ENCODE data around the gene SNPH. TPM values are rescaled to one million over a fixed set of nuclear protein-coding genes. Genes with fewer than 3 reads are reported as not detected.

The SNPH gene
- total RNA-seq, 1 donor from 2014 or later, result 0.43 TPM

DNA sequence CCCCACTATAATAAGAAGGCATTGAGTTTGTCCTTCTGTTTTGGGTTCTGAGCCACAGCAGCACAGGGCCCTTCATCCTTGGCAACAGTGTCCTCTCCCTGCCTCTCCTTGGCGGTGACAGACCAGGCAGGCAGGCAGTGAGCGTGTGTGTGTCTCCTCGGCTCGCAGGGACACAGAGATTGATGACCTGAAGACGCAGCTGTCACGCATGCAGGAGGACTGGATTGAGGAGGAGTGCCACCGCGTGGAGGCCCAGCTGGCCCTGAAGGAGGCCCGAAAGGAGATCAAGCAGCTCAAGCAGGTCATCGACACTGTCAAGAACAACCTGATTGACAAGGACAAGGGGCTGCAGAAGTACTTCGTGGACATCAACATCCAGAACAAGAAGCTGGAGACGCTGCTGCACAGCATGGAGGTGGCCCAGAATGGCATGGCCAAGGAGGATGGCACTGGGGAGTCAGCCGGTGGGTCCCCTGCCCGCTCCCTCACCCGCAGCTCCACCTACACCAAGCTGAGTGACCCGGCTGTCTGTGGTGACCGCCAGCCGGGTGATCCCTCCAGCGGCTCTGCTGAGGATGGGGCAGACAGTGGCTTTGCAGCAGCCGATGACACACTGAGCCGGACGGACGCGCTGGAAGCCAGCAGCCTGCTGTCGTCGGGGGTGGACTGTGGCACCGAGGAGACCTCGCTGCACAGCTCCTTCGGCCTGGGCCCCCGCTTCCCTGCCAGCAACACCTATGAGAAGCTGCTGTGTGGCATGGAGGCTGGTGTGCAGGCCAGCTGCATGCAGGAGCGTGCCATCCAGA is 38.8 kb downstream of the SNPH start:
- H3F3A ChIP-seq (ENCODE audit: low read depth), result no peaks in the 10 kb centered on the region
- TF ChIP-seq EZH2phosphoT487 (IDR thresholded peaks at IDR 0.05), result no peak
- no peak for TF ChIP-seq EZH2 (IDR thresholded peaks at IDR 0.05)
- TF ChIP-seq, protein P1, sequence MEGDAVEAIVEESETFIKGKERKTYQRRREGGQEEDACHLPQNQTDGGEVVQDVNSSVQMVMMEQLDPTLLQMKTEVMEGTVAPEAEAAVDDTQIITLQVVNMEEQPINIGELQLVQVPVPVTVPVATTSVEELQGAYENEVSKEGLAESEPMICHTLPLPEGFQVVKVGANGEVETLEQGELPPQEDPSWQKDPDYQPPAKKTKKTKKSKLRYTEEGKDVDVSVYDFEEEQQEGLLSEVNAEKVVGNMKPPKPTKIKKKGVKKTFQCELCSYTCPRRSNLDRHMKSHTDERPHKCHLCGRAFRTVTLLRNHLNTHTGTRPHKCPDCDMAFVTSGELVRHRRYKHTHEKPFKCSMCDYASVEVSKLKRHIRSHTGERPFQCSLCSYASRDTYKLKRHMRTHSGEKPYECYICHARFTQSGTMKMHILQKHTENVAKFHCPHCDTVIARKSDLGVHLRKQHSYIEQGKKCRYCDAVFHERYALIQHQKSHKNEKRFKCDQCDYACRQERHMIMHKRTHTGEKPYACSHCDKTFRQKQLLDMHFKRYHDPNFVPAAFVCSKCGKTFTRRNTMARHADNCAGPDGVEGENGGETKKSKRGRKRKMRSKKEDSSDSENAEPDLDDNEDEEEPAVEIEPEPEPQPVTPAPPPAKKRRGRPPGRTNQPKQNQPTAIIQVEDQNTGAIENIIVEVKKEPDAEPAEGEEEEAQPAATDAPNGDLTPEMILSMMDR (IDR thresholded peaks at IDR 0.05), result no peak

DNA sequence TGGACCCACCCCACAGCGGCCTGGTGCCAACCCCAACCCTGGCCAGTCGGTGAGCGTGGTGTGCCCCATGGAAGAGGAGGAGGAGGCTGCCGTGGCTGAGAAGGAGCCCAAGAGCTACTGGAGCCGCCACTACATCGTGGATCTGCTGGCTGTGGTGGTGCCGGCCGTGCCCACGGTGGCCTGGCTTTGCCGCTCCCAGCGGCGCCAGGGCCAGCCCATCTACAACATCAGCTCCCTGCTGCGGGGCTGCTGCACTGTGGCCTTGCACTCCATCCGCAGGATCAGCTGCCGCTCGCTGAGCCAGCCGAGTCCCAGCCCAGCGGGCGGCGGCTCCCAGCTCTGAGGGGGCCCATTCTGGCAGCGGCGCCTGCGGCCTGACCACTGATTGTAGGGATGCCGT is 39.6 kb downstream of the SNPH start:
- TF ChIP-seq, protein P1 (IDR thresholded peaks at IDR 0.05), result no peak
- no peak for TF ChIP-seq EZH2phosphoT487 (IDR thresholded peaks at IDR 0.05)
- TF ChIP-seq EZH2 (IDR thresholded peaks at IDR 0.05), result no peak
- no peaks in the 10 kb centered on the region for H3K36me3 Mint-ChIP-seq
- no peaks in the 10 kb centered on the region for H4K20me1 ChIP-seq (ENCODE audit: low read depth)
- H3K27me3 ChIP-seq, result no peaks in the 10 kb centered on the region
- no peak overlapping the region for H3K4me3 ChIP-seq
- H3K9ac ChIP-seq, result no peak overlapping the region
- no peak overlapping the region for H3K27ac Mint-ChIP-seq
- H3K4me3 Mint-ChIP-seq, result no peak overlapping the region
- no peak overlapping the region for H3K4me2 ChIP-seq
- no peaks in the 10 kb centered on the region for H3F3A ChIP-seq (ENCODE audit: low read depth)
- H3K4me1 Mint-ChIP-seq, result peaks cover 20% of the 10 kb centered on the region
- no peaks in the 10 kb centered on the region for H3K9me3 ChIP-seq (ENCODE audit: low read depth)
- no peak overlapping the region for H2AFZ ChIP-seq (replicated peaks)
- H3K79me2 ChIP-seq (ENCODE audit: low read depth), result no peaks in the 10 kb centered on the region
- no peaks in the 10 kb centered on the region for H3K9me3 Mint-ChIP-seq
- no peaks in the 10 kb centered on the region for H3K27me3 Mint-ChIP-seq (ENCODE audit: insufficient read depth, low read depth)
- peaks cover 15% of the 10 kb centered on the region for H3K4me1 ChIP-seq
- no peak overlapping the region for H3K27ac ChIP-seq
- DNase-seq (ENCODE audit: low spot score), result no peak
- no peaks in the 10 kb centered on the region for H3K36me3 ChIP-seq

More for the DNA sequence above, 38.8 kb downstream of the SNPH start:
- Histone ChIP-seq H3K9me3 (ENCODE audit: low read depth) (no peaks in the 10 kb centered on the region), H4K20me1 (ENCODE audit: low read depth) (no peaks in the 10 kb centered on the region), H3K27me3 (no peaks in the 10 kb centered on the region), H3K9ac (peak overlapping the region; percentile 20), H3K36me3 (no peaks in the 10 kb centered on the region), H2AFZ (replicated peaks) (no peak overlapping the region), H3K4me3 (no peak overlapping the region), H3K27ac (no peak overlapping the region), H3K4me1 (peaks cover 15% of the 10 kb centered on the region), H3K4me2 (no peak overlapping the region), H3K79me2 (ENCODE audit: low read depth) (no peaks in the 10 kb centered on the region)
- DNase-seq (ENCODE audit: low spot score), result no peak
- no peaks in the 10 kb centered on the region for H3K9me3 Mint-ChIP-seq
- H3K36me3 Mint-ChIP-seq, result no peaks in the 10 kb centered on the region
- H3K4me3 Mint-ChIP-seq, result no peak overlapping the region
- H3K27ac Mint-ChIP-seq, result peak overlapping the region; percentile 51
- peaks cover 20% of the 10 kb centered on the region for H3K4me1 Mint-ChIP-seq
- no peaks in the 10 kb centered on the region for H3K27me3 Mint-ChIP-seq (ENCODE audit: insufficient read depth, low read depth)

DNA sequence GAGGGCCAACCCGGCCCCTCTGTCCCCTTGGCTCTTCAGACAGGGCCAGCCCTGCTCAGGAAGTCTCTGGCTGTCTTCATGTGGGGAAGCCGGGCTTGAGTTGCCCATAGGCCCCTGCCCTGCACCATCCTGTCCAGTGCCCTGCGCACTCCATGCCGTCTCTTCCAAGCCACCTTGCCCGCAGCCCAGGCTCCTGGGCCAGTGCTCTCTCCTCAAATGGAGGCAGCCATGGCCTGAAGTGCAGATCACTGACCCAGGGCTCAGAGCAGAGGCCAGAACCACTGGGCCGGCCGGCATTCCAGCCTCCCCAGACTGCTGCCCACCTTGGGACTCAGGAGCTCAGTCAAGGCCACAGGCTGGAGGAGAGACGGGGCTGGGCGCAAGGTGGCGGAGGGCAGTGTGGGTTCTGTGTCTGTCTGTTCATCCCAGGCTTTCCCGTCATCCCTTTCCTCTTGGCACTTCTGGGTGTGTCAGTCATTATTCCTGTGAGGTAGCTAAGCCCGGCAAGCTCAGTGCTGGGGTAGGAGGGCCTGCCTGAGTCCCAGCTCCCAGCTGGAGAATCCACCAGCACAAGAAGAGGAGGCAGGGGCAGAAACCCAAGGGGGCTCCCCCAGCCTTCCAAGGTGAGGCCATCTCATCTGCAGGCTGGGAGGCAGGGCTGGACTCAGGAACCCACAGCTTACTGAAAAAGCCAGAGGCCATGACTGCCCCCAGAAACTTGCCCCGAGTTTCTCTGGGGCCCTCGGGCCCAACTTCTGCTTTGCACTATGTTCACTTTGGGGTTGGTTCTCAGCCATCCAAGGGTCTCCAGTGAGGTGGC is 40.4 kb downstream of the SNPH start:
- Mint-ChIP-seq H3K4me1 (peaks cover 16% of the 10 kb centered on the region), H3K27me3 (ENCODE audit: insufficient read depth, low read depth) (no peaks in the 10 kb centered on the region), H3K9me3 (no peaks in the 10 kb centered on the region), H3K4me3 (no peak overlapping the region), H3K36me3 (no peaks in the 10 kb centered on the region), H3K27ac (peak overlapping the region; percentile 42)
- no peaks in the 10 kb centered on the region for H3K79me2 ChIP-seq (ENCODE audit: low read depth)
- H3K9ac ChIP-seq, result no peak overlapping the region
- no peak for DNase-seq (ENCODE audit: low spot score)
- no peaks in the 10 kb centered on the region for H3K36me3 ChIP-seq
- H3K4me3 ChIP-seq, result no peak overlapping the region
- H4K20me1 ChIP-seq (ENCODE audit: low read depth), result no peaks in the 10 kb centered on the region
- no peak overlapping the region for H3K4me2 ChIP-seq
- no peak overlapping the region for H3K27ac ChIP-seq
- H3K27me3 ChIP-seq, result no peaks in the 10 kb centered on the region
- no peak for TF ChIP-seq EZH2phosphoT487 (IDR thresholded peaks at IDR 0.05)
- TF ChIP-seq, protein P1 (IDR thresholded peaks at IDR 0.05), result no peak
- TF ChIP-seq EZH2 (IDR thresholded peaks at IDR 0.05), result no peak
- no peak overlapping the region for H2AFZ ChIP-seq (replicated peaks)
- no peaks in the 10 kb centered on the region for H3F3A ChIP-seq (ENCODE audit: low read depth)
- H3K9me3 ChIP-seq (ENCODE audit: low read depth), result no peaks in the 10 kb centered on the region
- peaks cover 8% of the 10 kb centered on the region for H3K4me1 ChIP-seq

Measured in neural progenitor cell (in vitro differentiated cells).